Caco-2 (cell line): Measurements from ENCODE around the gene ZNRF2. TPM values are rescaled to one million over a fixed set of nuclear protein-coding genes. Genes with fewer than 3 reads are reported as not detected.
"Not testable (repeated sequence)": the region's sequence is repeated elsewhere in the genome, so short reads cannot be mapped to it uniquely, and the experiment has no call there.

Experiments used
- BruUV-seq: library from RNA; stranded (reverse); fragments of 400-500 nt; replicated peaks from 2 replicates; lab custom pipeline; 2021; lab: Mats Ljungman, UMichigan
- CTCF ChIA-PET: fragments of 300-600 bp; sonication (Branson Sonifier 250); formaldehyde crosslinking; loops from one replicate; lab custom pipeline; 2022; ENCODE audit warnings: antibody characterized with exemption; lab: Charles Lee
- POLR2A ChIA-PET: fragments of 300-600 bp; sonication (Branson Sonifier 250); formaldehyde crosslinking; loops from one replicate; lab custom pipeline; 2022; ENCODE audit warnings: antibody characterized with exemption; lab: Charles Lee
- DNase-seq, 2 experiments: peaks; one replicate each; pipeline versions ENCODE4 v3.0.0 to v3.0.0-alpha.2; 2020 to 2022
- H3K27me3 ChIP-seq: replicated peaks from 2 replicates; pipeline ENCODE4 v1.6.0; 2011; ENCODE audit warnings: low read length; ENCODE audit not compliant: control insufficient read depth, insufficient read depth
- H3K36me3 ChIP-seq: 2 replicates; pipeline ENCODE4 v1.5.1; 2011; ENCODE audit warnings: low read length; ENCODE audit not compliant: control insufficient read depth, insufficient read depth
- H3K4me1 ChIP-seq: fragments of 250-450 bp; sonication (Bioruptor Pico); 2 replicates; pipeline ENCODE4 v1.5.1; 2020; ENCODE audit warnings: mild to moderate bottlenecking
- H3K4me3 ChIP-seq: 2 replicates; pipeline ENCODE4 v1.5.1; 2011; ENCODE audit warnings: low read depth, mild to moderate bottlenecking, control low read depth, low read length
- H3K9me3 ChIP-seq: fragments of 250-450 bp; sonication (Bioruptor Pico); 2 replicates; pipeline ENCODE4 v1.5.1; 2020; ENCODE audit warnings: mild to moderate bottlenecking, moderate library complexity
- H3K27ac Mint-ChIP-seq: one replicate; pipeline ENCODE4 v1.8.0; 2022; ENCODE audit warnings: mixed read lengths; ENCODE audit not compliant: unreplicated experiment
- H3K27me3 Mint-ChIP-seq: one replicate; pipeline ENCODE4 v1.8.0; 2022; ENCODE audit warnings: mixed read lengths; ENCODE audit not compliant: insufficient read depth, unreplicated experiment
- H3K36me3 Mint-ChIP-seq: one replicate; pipeline ENCODE4 v1.8.0; 2022; ENCODE audit warnings: mild to moderate bottlenecking, mixed read lengths; ENCODE audit not compliant: insufficient read depth, unreplicated experiment
- H3K4me1 Mint-ChIP-seq: one replicate; pipeline ENCODE4 v1.8.0; 2022; ENCODE audit warnings: low read depth, mixed read lengths; ENCODE audit not compliant: unreplicated experiment
- H3K4me3 Mint-ChIP-seq: one replicate; pipeline ENCODE4 v1.8.0; 2022; ENCODE audit warnings: mild to moderate bottlenecking, moderate library complexity, mixed read lengths; ENCODE audit not compliant: unreplicated experiment
- H3K9me3 Mint-ChIP-seq: one replicate; pipeline ENCODE4 v1.8.0; 2022; ENCODE audit warnings: mixed read lengths; ENCODE audit not compliant: unreplicated experiment
- CTCF ChIP-seq, 2 experiments: fragments of 200-600 bp in 1 of 2; IDR thresholded peaks; 1 replicate in 1 of 2; 2 replicates in 1 of 2; pipeline versions ENCODE4 v1.5.1 to v1.8.0; 2011 to 2022; ENCODE audit warnings: antibody characterized with exemption in 1 of 2, control low read depth in 1 of 2, inconsistent platforms in 1 of 2, low read depth in 1 of 2, low read length in 1 of 2, mild to moderate bottlenecking in 1 of 2, moderate library complexity in 1 of 2; ENCODE audit not compliant: insufficient read depth in 1 of 2, severe bottlenecking in 1 of 2, unreplicated experiment in 1 of 2
- intact Hi-C: fragments of 100-400 bp; cut with micrococcal nuclease; formaldehyde crosslinking; loops from one replicate; pipeline ENCODE4 v1.10.0; 2022; ENCODE audit not compliant: unreplicated experiment
- total RNA-seq: library from RNA; stranded (reverse); gene quantifications from 2 replicates; pipeline ENCODE4 v1.2.3, GENCODE V29; 2022

Gene ZNRF2
- total RNA-seq, 1 experiment from 2014 or later, result 9.0 TPM

- CTCF ChIA-PET, result no interaction called here
- BruUV-seq, result no TSS peak
- no peaks in the 10 kb centered on the region for H3K27me3 ChIP-seq
- intact Hi-C loops, result no loop called here
- H3K4me3 ChIP-seq, result no peak overlapping the region
- Mint-ChIP-seq H3K27ac (no peak overlapping the region), H3K27me3 (no peaks in the 10 kb centered on the region), H3K4me3 (no peak overlapping the region), H3K4me1 (peaks cover 4% of the 10 kb centered on the region), H3K36me3 (no peaks in the 10 kb centered on the region), H3K9me3 (no peaks in the 10 kb centered on the region)
- POLR2A ChIA-PET, result no interaction called here
- TF ChIP-seq CTCF (IDR thresholded peaks at IDR 0.05; ENCODE audit: insufficient read depth in 1 of 2, low read depth in 1 of 2, low read length in 1 of 2, severe bottlenecking in 1 of 2, unreplicated experiment in 1 of 2), result no peak
- DNase-seq, result no peak
- no peaks in the 10 kb centered on the region for H3K36me3 ChIP-seq
- peaks cover 18% of the 10 kb centered on the region for H3K4me1 ChIP-seq
- H3K9me3 ChIP-seq, result no peaks in the 10 kb centered on the region
Measured at GRCh38 chr7:30260246-30260768, 24.1 kb upstream of the ZNRF2 start.

GRCh38 chr7:30263090-30263710 is 21.2 kb upstream of the ZNRF2 start:
- no peak overlapping the region for H3K27ac Mint-ChIP-seq
- peak in 1 of 2 experiments; percentile 43 for DNase-seq
- no TSS peak for BruUV-seq
- no peaks in the 10 kb centered on the region for H3K27me3 ChIP-seq
- TF ChIP-seq CTCF (IDR thresholded peaks at IDR 0.05; ENCODE audit: insufficient read depth in 1 of 2, low read depth in 1 of 2, low read length in 1 of 2, severe bottlenecking in 1 of 2, unreplicated experiment in 1 of 2), result no peak
- CTCF ChIA-PET, result interaction anchor here (0.6 to 1.5 kb wide), 2 partner anchors 8 to 13 kb away, joined by 5 to 8 read pairs; no protein-coding TSS in a partner anchor
- H3K36me3 ChIP-seq, result no peaks in the 10 kb centered on the region
- no peaks in the 10 kb centered on the region for H3K4me1 Mint-ChIP-seq
- intact Hi-C loops, result no loop called here
- H3K9me3 ChIP-seq, result no peaks in the 10 kb centered on the region
- H3K4me3 Mint-ChIP-seq, result peak overlapping the region; percentile 27
- H3K9me3 Mint-ChIP-seq, result no peaks in the 10 kb centered on the region
- H3K4me3 ChIP-seq, result peak overlapping the region; percentile 21; the same call in 1 of the 2 replicates
- H3K36me3 Mint-ChIP-seq, result no peaks in the 10 kb centered on the region
- no peaks in the 10 kb centered on the region for H3K27me3 Mint-ChIP-seq
- POLR2A ChIA-PET, result no interaction called here
- peaks cover 13% of the 10 kb centered on the region for H3K4me1 ChIP-seq

GRCh38 chr7:30264052-30264451 is 20.3 kb upstream of the ZNRF2 start:
- no peak overlapping the region for H3K4me3 Mint-ChIP-seq
- H3K27ac Mint-ChIP-seq, result no peak overlapping the region
- H3K36me3 Mint-ChIP-seq, result no peaks in the 10 kb centered on the region
- H3K4me3 ChIP-seq, result no peak overlapping the region
- no TSS peak for BruUV-seq
- POLR2A ChIA-PET, result no interaction called here
- H3K27me3 ChIP-seq, result no peaks in the 10 kb centered on the region
- CTCF ChIA-PET, result interaction anchor here (0.7 to 1.5 kb wide), 2 partner anchors 12 to 300 kb away, joined by 4 to 8 read pairs; no protein-coding TSS in a partner anchor
- H3K9me3 ChIP-seq, result no peaks in the 10 kb centered on the region
- intact Hi-C loops, result no loop called here
- no peaks in the 10 kb centered on the region for H3K4me1 Mint-ChIP-seq
- H3K9me3 Mint-ChIP-seq, result no peaks in the 10 kb centered on the region
- H3K36me3 ChIP-seq, result no peaks in the 10 kb centered on the region
- H3K4me1 ChIP-seq, result peaks cover 13% of the 10 kb centered on the region
- DNase-seq, result no peak
- H3K27me3 Mint-ChIP-seq, result no peaks in the 10 kb centered on the region
- TF ChIP-seq CTCF (IDR thresholded peaks at IDR 0.05; ENCODE audit: insufficient read depth in 1 of 2, low read depth in 1 of 2, low read length in 1 of 2, severe bottlenecking in 1 of 2, unreplicated experiment in 1 of 2), result no peak

- H3K4me3 ChIP-seq, H3K4me3 Mint-ChIP-seq, H3K27ac Mint-ChIP-seq, H3K27me3 ChIP-seq, H3K36me3 Mint-ChIP-seq, H3K36me3 ChIP-seq, H3K9me3 Mint-ChIP-seq, H3K27me3 Mint-ChIP-seq, BruUV-seq, H3K9me3 ChIP-seq, DNase-seq, intact Hi-C loops, POLR2A ChIA-PET, CTCF ChIA-PET, H3K4me1 Mint-ChIP-seq: not testable (repeated sequence)
- H3K4me1 ChIP-seq, result peaks cover 13% of the 10 kb centered on the region
Measured at GRCh38 chr7:30265189-30265588, 19.2 kb upstream of the ZNRF2 start.
